GM12873 (cell line): ENCODE results near the gene IL1RL1.

Experiments used
- TF ChIP-seq, protein P1 (sequence below): IDR thresholded peaks from 2 replicates; pipeline ENCODE4 v1.5.1; 2012; ENCODE audit warnings: low read depth, mild to moderate bottlenecking, moderate library complexity, low read length, control low read depth; ENCODE audit not compliant: insufficient read depth; ENCODE audit errors: missing control alignments

Gene IL1RL1

GRCh38 chr2:102271844-102272243, 39.5 kb upstream of the IL1RL1 start:
- TF ChIP-seq, protein P1, sequence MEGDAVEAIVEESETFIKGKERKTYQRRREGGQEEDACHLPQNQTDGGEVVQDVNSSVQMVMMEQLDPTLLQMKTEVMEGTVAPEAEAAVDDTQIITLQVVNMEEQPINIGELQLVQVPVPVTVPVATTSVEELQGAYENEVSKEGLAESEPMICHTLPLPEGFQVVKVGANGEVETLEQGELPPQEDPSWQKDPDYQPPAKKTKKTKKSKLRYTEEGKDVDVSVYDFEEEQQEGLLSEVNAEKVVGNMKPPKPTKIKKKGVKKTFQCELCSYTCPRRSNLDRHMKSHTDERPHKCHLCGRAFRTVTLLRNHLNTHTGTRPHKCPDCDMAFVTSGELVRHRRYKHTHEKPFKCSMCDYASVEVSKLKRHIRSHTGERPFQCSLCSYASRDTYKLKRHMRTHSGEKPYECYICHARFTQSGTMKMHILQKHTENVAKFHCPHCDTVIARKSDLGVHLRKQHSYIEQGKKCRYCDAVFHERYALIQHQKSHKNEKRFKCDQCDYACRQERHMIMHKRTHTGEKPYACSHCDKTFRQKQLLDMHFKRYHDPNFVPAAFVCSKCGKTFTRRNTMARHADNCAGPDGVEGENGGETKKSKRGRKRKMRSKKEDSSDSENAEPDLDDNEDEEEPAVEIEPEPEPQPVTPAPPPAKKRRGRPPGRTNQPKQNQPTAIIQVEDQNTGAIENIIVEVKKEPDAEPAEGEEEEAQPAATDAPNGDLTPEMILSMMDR = peak; percentile 6

DNA sequence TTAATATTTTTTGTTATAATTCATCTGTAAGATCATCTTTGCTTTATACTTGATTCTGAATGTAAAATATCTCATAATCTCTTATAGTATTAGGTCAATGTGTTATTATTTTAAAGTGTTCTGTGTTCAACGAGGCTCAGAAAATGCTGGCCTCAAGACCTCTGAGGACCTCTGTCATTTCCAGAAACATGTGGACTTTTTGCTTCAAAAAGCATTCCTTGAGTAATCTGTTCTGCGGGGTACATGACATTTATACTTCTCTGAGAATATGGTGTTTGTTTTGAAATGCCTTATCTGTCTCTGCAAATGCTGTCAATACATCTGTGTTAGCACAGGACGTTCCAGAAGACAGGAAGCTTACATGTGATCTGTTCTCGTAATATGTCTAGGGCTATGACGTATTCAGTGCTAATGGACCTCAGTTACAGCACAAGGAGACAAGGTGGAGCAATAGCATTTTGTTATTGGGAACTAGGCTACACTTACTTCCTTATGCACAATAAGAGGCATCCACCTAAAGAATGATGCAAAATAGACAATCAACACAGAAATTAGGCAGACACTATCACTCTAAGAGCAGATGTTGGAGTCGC, 37.6 kb upstream of the IL1RL1 start:
- TF ChIP-seq, protein P1 = no peak

- TF ChIP-seq, protein P1 = no peak
Measured at GRCh38 chr2:102276549-102277201, 34.7 kb upstream of the IL1RL1 start.

DNA sequence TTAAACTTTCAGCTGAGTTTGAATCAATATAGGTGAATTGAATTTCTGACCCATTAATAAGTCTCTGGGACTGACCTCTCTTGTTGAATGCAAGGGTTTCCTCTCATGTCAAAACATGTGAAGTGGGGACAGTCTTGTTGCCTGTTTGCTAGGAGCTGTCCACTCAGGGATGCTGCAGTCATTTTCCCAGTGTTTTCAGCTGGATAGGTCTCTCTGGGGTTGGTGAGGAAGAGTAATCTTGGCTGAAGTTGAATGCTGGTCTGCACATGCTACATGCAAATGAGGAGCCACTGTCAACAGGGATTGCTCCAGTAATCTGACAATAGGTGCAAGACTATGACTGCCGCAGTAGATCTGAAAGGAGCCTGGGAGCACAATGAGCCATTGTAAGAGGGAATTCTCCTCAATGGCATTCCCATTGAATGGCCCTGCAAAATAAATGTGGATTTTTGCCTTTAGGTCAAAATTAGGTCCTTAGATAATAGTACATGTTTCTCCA, 34.1 kb upstream of the IL1RL1 start:
- TF ChIP-seq, protein P1 = no peak

GRCh38 chr2:102278720-102279390, 32.5 kb upstream of the IL1RL1 start:
- TF ChIP-seq, protein P1 = no peak

DNA sequence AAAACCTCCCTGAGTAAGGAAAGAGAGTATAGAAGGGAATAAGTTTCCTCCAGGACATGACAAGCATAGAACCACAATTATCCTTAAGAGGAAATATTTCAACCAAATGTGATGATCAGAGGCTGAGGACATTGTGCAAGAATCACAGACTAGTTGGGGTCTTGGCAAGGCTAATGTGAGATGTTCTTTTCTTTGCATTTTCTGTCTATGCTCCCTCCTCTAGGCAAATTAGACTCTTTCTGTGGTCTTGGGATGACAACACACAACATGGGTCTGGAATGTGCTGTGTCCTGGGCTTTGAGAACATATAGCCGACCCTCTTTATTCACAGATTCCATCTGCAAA, 32.0 kb upstream of the IL1RL1 start:
- TF ChIP-seq, protein P1 = no peak

GRCh38 chr2:102282678-102283091, 28.7 kb upstream of the IL1RL1 start:
- TF ChIP-seq, protein P1 = no peak
